Measurements from ENCODE around the gene LIMCH1. TPM values are rescaled to one million over a fixed set of nuclear protein-coding genes. Genes with fewer than 3 reads are reported as not detected.

The LIMCH1 gene
- total RNA-seq, 1 experiment from 2014 or later = 3.3 TPM

DNA sequence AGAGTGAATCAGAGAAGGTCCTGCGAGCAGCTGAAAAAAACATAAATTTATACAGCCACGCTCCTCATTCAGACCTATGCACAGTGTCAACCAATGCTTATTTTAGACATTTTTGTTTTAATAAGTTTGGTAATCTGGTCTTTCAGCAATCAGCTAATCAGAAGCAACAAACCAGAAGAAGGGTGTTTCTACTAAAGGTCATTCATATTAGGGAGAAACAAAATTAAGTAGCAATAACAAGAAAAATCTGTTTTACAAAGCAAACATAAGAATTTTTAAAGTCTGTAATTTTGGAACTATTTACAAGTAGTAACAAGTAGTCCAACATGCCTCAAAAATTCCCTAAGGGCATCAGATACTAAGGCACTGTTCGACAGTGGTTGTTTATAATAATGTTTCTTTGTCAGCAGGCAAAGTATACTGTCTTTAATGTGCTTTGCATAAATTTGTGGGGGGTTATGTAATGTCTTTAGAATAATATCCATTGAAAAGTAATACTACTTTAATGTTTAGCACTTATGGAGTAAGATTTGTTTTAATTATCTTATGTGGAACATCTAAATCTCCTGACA lies 127.8 kb downstream of the LIMCH1 start:
- Histone ChIP-seq H3K56ac (ENCODE audit: insufficient read length, low read depth, low read length) (no peak overlapping the region), H2BK20ac (ENCODE audit: low read depth, low read length, poor library complexity, severe bottlenecking) (no peak overlapping the region), H3K18ac (ENCODE audit: insufficient read length, low read depth, low read length) (no peak overlapping the region), H2AFZ (ENCODE audit: low read length) (no peak overlapping the region), H2AK5ac (ENCODE audit: insufficient read length, low read length) (no peak overlapping the region), H3K23ac (ENCODE audit: insufficient read length, low read depth, low read length) (no peak overlapping the region), H3K79me2 (ENCODE audit: insufficient read depth, low read length) (no peaks in the 10 kb centered on the region), H3T11ph (ENCODE audit: low read length) (no peak overlapping the region), H2BK120ac (ENCODE audit: low read depth, low read length, poor library complexity, severe bottlenecking) (no peak overlapping the region), H4K91ac (ENCODE audit: insufficient read length, low read depth, low read length) (no peak overlapping the region), H3K27me3 (ENCODE audit: insufficient read depth, low read length) (no peaks in the 10 kb centered on the region), H2BK12ac (ENCODE audit: insufficient read length, low read depth, low read length) (no peak overlapping the region), H3K27ac (ENCODE audit: insufficient read length, low read depth, low read length) (no peak overlapping the region), H3K4me2 (ENCODE audit: insufficient read depth, insufficient read length, low read length) (no peak overlapping the region), H4K8ac (replicated peaks; ENCODE audit: insufficient read length, low read depth, low read length) (no peak overlapping the region), H3K79me1 (ENCODE audit: insufficient read depth, low read depth, low read length, poor library complexity, severe bottlenecking) (no peaks in the 10 kb centered on the region), H3K4me1 (ENCODE audit: insufficient read depth, low read length) (no peaks in the 10 kb centered on the region), H4K20me1 (ENCODE audit: control insufficient read depth, insufficient read depth, insufficient read length) (no peaks in the 10 kb centered on the region), H3K4ac (ENCODE audit: low read depth, low read length) (no peak overlapping the region), H3K9ac (ENCODE audit: extremely low read depth, insufficient read length, low read length) (no peak overlapping the region), H2BK15ac (ENCODE audit: low read depth, low read length) (no peak overlapping the region), H2BK5ac (ENCODE audit: insufficient read length, low read length) (no peak overlapping the region), H3K23me2 (ENCODE audit: insufficient read length, low read depth, low read length, poor library complexity, severe bottlenecking) (no peaks in the 10 kb centered on the region), H3K9me3 (ENCODE audit: control insufficient read depth, low read depth, low read length) (no peaks in the 10 kb centered on the region), H4K5ac (ENCODE audit: insufficient read length, low read depth, low read length) (no peak overlapping the region), H3K14ac (ENCODE audit: insufficient read depth, low read length) (no peak overlapping the region)
- H3K27me3 Mint-ChIP-seq (ENCODE audit: low read depth) = no peaks in the 10 kb centered on the region
- no CpG with 5 or more reads among the region's 3 CpGs for WGBS (ENCODE audit: extremely low coverage, insufficient read length, low lambda C conversion rate)
- no peaks in the 10 kb centered on the region for H3K9me3 Mint-ChIP-seq
- DNase-seq = no peak
- H3K4me3 Mint-ChIP-seq = no peak overlapping the region
- no peak overlapping the region for H3K27ac Mint-ChIP-seq
- H3K36me3 Mint-ChIP-seq (ENCODE audit: insufficient read depth in 1 of 3, low read depth in 3 of 3) = no peaks in the 10 kb centered on the region; a peak in 1 of 7 replicates
- no peaks in the 10 kb centered on the region for H3K4me1 Mint-ChIP-seq
- TF ChIP-seq, protein P1, sequence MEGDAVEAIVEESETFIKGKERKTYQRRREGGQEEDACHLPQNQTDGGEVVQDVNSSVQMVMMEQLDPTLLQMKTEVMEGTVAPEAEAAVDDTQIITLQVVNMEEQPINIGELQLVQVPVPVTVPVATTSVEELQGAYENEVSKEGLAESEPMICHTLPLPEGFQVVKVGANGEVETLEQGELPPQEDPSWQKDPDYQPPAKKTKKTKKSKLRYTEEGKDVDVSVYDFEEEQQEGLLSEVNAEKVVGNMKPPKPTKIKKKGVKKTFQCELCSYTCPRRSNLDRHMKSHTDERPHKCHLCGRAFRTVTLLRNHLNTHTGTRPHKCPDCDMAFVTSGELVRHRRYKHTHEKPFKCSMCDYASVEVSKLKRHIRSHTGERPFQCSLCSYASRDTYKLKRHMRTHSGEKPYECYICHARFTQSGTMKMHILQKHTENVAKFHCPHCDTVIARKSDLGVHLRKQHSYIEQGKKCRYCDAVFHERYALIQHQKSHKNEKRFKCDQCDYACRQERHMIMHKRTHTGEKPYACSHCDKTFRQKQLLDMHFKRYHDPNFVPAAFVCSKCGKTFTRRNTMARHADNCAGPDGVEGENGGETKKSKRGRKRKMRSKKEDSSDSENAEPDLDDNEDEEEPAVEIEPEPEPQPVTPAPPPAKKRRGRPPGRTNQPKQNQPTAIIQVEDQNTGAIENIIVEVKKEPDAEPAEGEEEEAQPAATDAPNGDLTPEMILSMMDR (conservative IDR thresholded peaks at IDR 0.05) = no peak
